GM13976 (cell line): Measurements from ENCODE around the gene GRM1.

Source experiments
- DNase-seq: peaks from one replicate; pipeline ENCODE4 v3.0.0; 2012; ENCODE audit warnings: low spot score
- in situ Hi-C: fragments of 300-500 bp; cut with MboI; formaldehyde crosslinking; loops from one replicate; pipeline ENCODE4 v1.12.0; 2022; ENCODE audit warnings: low sequenced_read_pairs, mixed read lengths, inconsistent platforms; ENCODE audit not compliant: unreplicated experiment
- TF ChIP-seq, protein P1 (sequence below): IDR thresholded peaks from 2 replicates; pipeline ENCODE4 v1.5.1; 2012; ENCODE audit warnings: borderline replicate concordance, mild to moderate bottlenecking; ENCODE audit not compliant: insufficient read depth; ENCODE audit errors: extremely low read depth, missing control alignments, control extremely low read depth

The GRM1 gene

DNA sequence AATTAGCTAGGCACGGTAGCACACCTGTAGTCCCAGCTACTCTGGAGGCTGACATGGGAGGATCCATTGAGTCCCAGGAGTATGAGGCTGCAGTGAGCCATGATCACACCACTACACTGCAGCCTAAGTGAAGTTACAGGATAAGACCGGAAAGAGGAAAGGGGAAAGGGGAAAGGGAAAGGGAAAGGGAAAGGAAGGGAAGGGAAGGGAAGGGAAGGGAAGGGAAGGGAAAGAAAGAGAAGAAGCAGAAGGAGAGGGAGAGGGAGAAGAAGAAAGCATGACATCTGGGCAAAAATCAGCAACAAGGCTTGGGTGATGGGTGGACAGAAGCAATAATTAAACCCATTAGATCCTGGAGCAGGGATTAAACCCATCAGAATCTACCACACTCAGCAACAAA, 413.0 kb downstream of the GRM1 start:
- TF ChIP-seq, protein P1, sequence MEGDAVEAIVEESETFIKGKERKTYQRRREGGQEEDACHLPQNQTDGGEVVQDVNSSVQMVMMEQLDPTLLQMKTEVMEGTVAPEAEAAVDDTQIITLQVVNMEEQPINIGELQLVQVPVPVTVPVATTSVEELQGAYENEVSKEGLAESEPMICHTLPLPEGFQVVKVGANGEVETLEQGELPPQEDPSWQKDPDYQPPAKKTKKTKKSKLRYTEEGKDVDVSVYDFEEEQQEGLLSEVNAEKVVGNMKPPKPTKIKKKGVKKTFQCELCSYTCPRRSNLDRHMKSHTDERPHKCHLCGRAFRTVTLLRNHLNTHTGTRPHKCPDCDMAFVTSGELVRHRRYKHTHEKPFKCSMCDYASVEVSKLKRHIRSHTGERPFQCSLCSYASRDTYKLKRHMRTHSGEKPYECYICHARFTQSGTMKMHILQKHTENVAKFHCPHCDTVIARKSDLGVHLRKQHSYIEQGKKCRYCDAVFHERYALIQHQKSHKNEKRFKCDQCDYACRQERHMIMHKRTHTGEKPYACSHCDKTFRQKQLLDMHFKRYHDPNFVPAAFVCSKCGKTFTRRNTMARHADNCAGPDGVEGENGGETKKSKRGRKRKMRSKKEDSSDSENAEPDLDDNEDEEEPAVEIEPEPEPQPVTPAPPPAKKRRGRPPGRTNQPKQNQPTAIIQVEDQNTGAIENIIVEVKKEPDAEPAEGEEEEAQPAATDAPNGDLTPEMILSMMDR, result no peak
- DNase-seq, result no peak
- in situ Hi-C loops, result no loop called here

DNA sequence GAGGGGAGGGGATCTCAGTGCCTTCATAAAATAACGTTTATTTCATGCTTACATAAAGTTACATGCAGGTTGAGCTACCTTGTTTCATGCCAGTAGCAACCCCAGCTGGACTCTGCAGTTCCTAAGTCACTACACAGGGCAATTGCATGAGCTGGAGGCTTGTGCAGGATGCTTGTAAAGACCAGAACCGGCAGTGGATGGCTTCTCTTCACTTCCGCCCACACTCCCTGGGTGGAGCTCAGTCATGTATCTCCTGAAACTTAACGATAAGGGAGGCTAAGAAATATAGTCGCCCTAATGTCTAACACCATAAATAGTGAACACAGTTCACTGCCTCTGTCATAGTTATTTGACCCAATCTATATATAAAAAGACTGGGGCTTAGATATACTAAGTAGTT, 415.3 kb downstream of the GRM1 start:
- no peak for DNase-seq
- in situ Hi-C loops, result no loop called here
- TF ChIP-seq, protein P1, result no peak

DNA sequence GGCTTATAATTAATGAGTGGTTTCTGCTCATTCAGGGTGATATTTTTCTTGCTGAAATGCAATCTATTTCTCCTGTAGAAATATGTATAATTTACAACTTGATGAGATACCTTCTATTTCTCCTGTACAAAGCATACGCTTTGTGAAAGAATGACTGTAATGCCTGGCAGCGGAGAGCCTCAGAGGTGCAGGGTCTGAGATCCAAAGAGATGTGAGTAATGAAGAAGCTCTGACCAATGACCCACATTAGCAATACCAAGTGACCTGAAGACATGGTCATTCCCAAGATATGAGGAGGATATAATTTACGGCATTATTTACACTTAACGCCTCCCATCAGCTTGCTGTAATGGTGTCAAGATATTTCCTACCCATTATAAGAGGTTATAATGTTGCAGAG, 416.4 kb downstream of the GRM1 start:
- TF ChIP-seq, protein P1, result no peak
- no peak for DNase-seq
- in situ Hi-C loops, result no loop called here

DNA sequence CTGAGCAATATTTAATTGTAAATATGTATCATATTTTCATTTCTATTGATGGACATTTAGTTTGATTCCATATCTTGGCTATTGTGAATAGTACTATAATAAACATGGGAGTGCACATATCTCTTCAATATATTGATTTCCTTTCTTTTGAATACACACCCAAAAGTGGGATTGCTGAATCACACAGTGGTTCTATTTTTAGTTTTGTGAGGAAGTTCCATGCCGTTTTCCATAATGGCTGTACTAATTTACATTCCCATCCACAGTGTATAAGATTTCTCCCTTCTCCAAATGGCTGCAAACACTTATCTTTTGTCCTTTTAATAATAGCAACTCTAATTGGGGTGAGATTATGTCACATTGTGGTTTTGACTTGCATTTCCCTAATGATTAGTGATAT, 428.0 kb downstream of the GRM1 start:
- TF ChIP-seq, protein P1, result no peak
- in situ Hi-C loops, result no loop called here
- no peak for DNase-seq

GRCh38 chr6:146460941-146461340, 432.1 kb downstream of the GRM1 start:
- in situ Hi-C loops, result no loop called here
- DNase-seq, result no peak
- TF ChIP-seq, protein P1, result no peak

DNA sequence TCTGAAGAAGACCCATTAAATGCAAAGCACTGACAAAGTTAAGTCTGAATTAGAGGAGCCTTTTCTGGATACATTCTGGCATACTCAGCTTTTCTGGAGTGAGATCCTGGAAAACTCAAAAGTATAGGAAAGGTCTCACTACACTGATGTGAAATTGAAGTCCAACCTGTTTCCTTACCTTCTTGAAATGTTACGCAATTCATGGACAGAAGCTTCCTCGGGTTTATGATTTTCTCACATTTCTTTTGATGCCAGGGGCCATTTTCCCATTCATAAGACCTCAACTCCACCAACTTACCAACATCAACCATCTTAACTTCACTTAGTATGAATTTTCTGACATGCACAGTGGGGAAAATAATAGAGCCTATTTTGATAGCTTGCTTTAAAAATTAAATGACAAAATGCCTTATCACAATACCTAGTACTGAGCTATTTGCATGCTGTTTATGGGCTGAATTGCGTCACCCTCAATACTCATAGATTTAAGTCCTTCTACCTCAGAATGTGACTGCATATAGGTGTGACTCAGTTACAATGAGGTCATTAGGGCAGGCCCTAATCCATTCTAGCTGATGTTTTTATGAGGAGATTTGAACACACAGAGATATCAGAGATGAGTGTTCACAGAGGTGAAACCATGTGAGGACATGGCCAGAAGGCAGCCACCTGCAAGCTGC, 441.4 kb downstream of the GRM1 start:
- TF ChIP-seq, protein P1, result no peak
- DNase-seq, result no peak
- in situ Hi-C loops, result no loop called here
